Spleen (tissue), 7 donors: ENCODE results near the gene SUV39H1.

Experiments used
- POLR2A ChIP-seq, 3 donors: fragments of 450-650 bp; IDR thresholded peaks; one replicate each; pipeline ENCODE4 v1.5.1; 2017; ENCODE audit warnings: antibody characterized with exemption in 3 of 3, mild to moderate bottlenecking in 1 of 3
- POLR2AphosphoS5 ChIP-seq, 3 donors: sonication (generic); formaldehyde crosslinking; IDR thresholded peaks; one replicate each; pipeline ENCODE4 v1.5.1; 2017; ENCODE audit warnings: antibody characterized with exemption in 3 of 3
- TF ChIP-seq, protein P1 (sequence below), 11 experiments: fragments of 200-600 bp in 7 of 11; fragments of 450-650 bp in 4 of 11; sonication (generic) in 4 of 11; IDR thresholded peaks in 8 of 11; conservative IDR thresholded peaks in 3 of 11; 1 replicate in 7 of 11; 2 replicates in 4 of 11; pipeline versions ENCODE4 v1.4.0 to v1.8.0; 2016 to 2021; ENCODE audit warnings: antibody characterized with exemption in 11 of 11, inconsistent platforms in 4 of 11, mild to moderate bottlenecking in 1 of 11
- donor health status: DM: no; HTN: no; CAD: no; lungs with moderate emphysema.
- donor health status: DM: no; HTN: no; CAD: no.
- donor health status: DM: no; HTN: no; CAD: no.

GRCh38 chrX:48728653-48729052 lies 32.1 kb downstream of the SUV39H1 start:
- TF ChIP-seq POLR2AphosphoS5 (IDR thresholded peaks at IDR 0.05): no peak
- TF ChIP-seq, protein P1, sequence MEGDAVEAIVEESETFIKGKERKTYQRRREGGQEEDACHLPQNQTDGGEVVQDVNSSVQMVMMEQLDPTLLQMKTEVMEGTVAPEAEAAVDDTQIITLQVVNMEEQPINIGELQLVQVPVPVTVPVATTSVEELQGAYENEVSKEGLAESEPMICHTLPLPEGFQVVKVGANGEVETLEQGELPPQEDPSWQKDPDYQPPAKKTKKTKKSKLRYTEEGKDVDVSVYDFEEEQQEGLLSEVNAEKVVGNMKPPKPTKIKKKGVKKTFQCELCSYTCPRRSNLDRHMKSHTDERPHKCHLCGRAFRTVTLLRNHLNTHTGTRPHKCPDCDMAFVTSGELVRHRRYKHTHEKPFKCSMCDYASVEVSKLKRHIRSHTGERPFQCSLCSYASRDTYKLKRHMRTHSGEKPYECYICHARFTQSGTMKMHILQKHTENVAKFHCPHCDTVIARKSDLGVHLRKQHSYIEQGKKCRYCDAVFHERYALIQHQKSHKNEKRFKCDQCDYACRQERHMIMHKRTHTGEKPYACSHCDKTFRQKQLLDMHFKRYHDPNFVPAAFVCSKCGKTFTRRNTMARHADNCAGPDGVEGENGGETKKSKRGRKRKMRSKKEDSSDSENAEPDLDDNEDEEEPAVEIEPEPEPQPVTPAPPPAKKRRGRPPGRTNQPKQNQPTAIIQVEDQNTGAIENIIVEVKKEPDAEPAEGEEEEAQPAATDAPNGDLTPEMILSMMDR (IDR thresholded peaks at IDR 0.05 in 8 of 11, conservative IDR thresholded peaks at IDR 0.05 in 3 of 11): no peak
- no peak for TF ChIP-seq POLR2A (IDR thresholded peaks at IDR 0.05)
